Hepatocyte (in vitro differentiated cells): ENCODE results near the gene ADNP2. TPM values are rescaled to one million over a fixed set of nuclear protein-coding genes. Genes with fewer than 3 reads are reported as not detected.

Experiments
- DNase-seq: peaks from one replicate; pipeline ENCODE4 v3.0.0-alpha.2; 2016; ENCODE audit warnings: low spot score
- H2AFZ ChIP-seq: fragments of 200-600 bp; sonication (generic); 2 replicates; pipeline ENCODE4 v1.6.0; 2016; ENCODE audit warnings: antibody characterized with exemption, mild to moderate bottlenecking
- H3K27ac ChIP-seq: fragments of 200-600 bp; sonication (generic); 2 replicates; pipeline ENCODE4 v1.5.1; 2016; ENCODE audit warnings: mild to moderate bottlenecking
- H3K27me3 ChIP-seq: fragments of 200-600 bp; sonication (generic); 2 replicates; pipeline ENCODE4 v1.6.1; 2016
- H3K36me3 ChIP-seq: fragments of 200-600 bp; sonication (generic); replicated peaks from 2 replicates; pipeline ENCODE4 v1.5.1; 2016; ENCODE audit warnings: low read depth; ENCODE audit not compliant: insufficient read depth
- H3K4me1 ChIP-seq: fragments of 200-600 bp; sonication (generic); 2 replicates; pipeline ENCODE4 v1.5.1; 2016; ENCODE audit warnings: mild to moderate bottlenecking, moderate library complexity; ENCODE audit not compliant: insufficient read depth
- H3K4me2 ChIP-seq: fragments of 200-600 bp; sonication (generic); 2 replicates; pipeline ENCODE4 v1.6.0; 2016
- H3K4me3 ChIP-seq: fragments of 200-600 bp; sonication (generic); 2 replicates; pipeline ENCODE4 v1.5.1; 2016; ENCODE audit warnings: mild to moderate bottlenecking
- H3K79me2 ChIP-seq: fragments of 200-600 bp; sonication (generic); 2 replicates; pipeline ENCODE4 v1.6.0; 2017; ENCODE audit warnings: mild to moderate bottlenecking
- H3K9me2 ChIP-seq: fragments of 200-600 bp; sonication (generic); replicated peaks from 2 replicates; pipeline ENCODE4 v1.6.0; 2017; ENCODE audit warnings: mild to moderate bottlenecking; ENCODE audit not compliant: insufficient read depth
- H3K9me3 ChIP-seq: fragments of 200-600 bp; sonication (generic); 2 replicates; pipeline ENCODE4 v1.5.1; 2016; ENCODE audit warnings: low read depth, mild to moderate bottlenecking
- H4K20me1 ChIP-seq: fragments of 200-600 bp; sonication (generic); 2 replicates; pipeline ENCODE4 v1.6.0; 2016; ENCODE audit warnings: mild to moderate bottlenecking; ENCODE audit not compliant: insufficient read depth, poor library complexity, severe bottlenecking
- CTCF ChIP-seq: fragments of 200-600 bp; sonication (generic); IDR thresholded peaks from 2 replicates; pipeline ENCODE4 v1.5.1; 2016; ENCODE audit warnings: antibody characterized with exemption, mild to moderate bottlenecking; ENCODE audit not compliant: poor library complexity
- EZH2 ChIP-seq: fragments of 200-600 bp; sonication (generic); IDR thresholded peaks from 2 replicates; pipeline ENCODE4 v1.6.1; 2016; ENCODE audit warnings: antibody characterized with exemption, mild to moderate bottlenecking, borderline replicate concordance
- EZH2phosphoT487 ChIP-seq: fragments of 200-600 bp; sonication (generic); IDR thresholded peaks from one replicate; pipeline ENCODE4 v1.6.1; 2018; ENCODE audit warnings: antibody characterized with exemption, mild to moderate bottlenecking, low read depth, moderate library complexity; ENCODE audit not compliant: unreplicated experiment, severe bottlenecking
- WGBS: methylation state at CpG from one replicate; pipeline ENCODE4 v1.1.6; 2016; ENCODE audit warnings: low lambda C conversion rate; ENCODE audit errors: missing lambda C conversion rate; 5-methylcytosine and 5-hydroxymethylcytosine counted together
- polyA plus RNA-seq: library from polyadenylated mRNA; unstranded; fragments of >200 nt; fragmentation: Nextera tagmentation; extraction: Ambion mirVana; gene quantifications from 2 replicates; pipeline ENCODE4 v1.2.1, GENCODE V29; 2016
- total RNA-seq: library from RNA; depleted of rRNA; stranded (reverse); fragments of >200 nt; gene quantifications from 2 replicates; pipeline ENCODE4 v1.2.3, GENCODE V29; 2014

Gene ADNP2
- total and polyA plus RNA-seq, 2 experiments from 2014 or later, result 5.3 to 19.8 TPM

DNA sequence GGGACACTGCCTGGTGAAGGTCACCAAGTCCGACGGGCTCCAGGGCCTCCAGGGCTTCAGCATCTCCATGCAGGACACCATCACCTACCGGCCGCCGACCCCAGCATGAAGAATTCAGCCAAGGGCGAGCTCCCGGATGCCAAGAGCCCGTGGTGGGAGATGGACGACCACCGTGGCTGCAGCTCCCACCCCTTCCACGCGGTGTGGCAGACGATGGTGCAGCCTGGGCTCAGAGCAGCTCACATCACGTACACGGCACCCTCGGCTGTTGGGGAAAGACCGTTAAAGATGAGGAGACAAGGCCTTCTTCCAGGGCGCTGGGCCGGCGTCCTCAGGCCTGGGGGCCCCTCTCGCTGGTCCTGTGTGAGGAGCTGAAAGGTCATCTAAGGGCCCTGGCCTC is 31.2 kb upstream of the ADNP2 start:
- WGBS, result 98% methylated on average over 21 of the region's 21 CpGs
- Histone ChIP-seq H3K4me2 (no peak overlapping the region), H4K20me1 (no peaks in the 10 kb centered on the region), H3K9me3 (no peaks in the 10 kb centered on the region), H3K4me3 (no peak overlapping the region), H3K4me1 (no peaks in the 10 kb centered on the region), H3K36me3 (no peaks in the 10 kb centered on the region), H3K27ac (no peak overlapping the region), H2AFZ (no peak overlapping the region), H3K79me2 (no peaks in the 10 kb centered on the region), H3K9me2 (no peaks in the 10 kb centered on the region), H3K27me3 (no peaks in the 10 kb centered on the region)
- DNase-seq, result no peak
- TF ChIP-seq EZH2phosphoT487 (no peak), EZH2 (no peak), CTCF (no peak)

GRCh38 chr18:80086281-80086680 is 22.8 kb upstream of the ADNP2 start:
- H3K36me3 ChIP-seq, result no peaks in the 10 kb centered on the region
- DNase-seq, result no peak
- no peaks in the 10 kb centered on the region for H3K27me3 ChIP-seq
- TF ChIP-seq CTCF (no peak), EZH2 (no peak), EZH2phosphoT487 (no peak)
- H3K9me3 ChIP-seq, result peaks cover 20% of the 10 kb centered on the region
- H3K9me2 ChIP-seq, result no peaks in the 10 kb centered on the region
- H4K20me1 ChIP-seq, result no peaks in the 10 kb centered on the region
- WGBS, result 72% methylated on average over 4 of the region's 4 CpGs
- no peaks in the 10 kb centered on the region for H3K4me1 ChIP-seq
- H3K27ac ChIP-seq, result no peak overlapping the region
- no peak overlapping the region for H3K4me3 ChIP-seq
- H3K79me2 ChIP-seq, result no peaks in the 10 kb centered on the region
- no peak overlapping the region for H3K4me2 ChIP-seq
- H2AFZ ChIP-seq, result no peak overlapping the region

GRCh38 chr18:80088036-80088435 is 21.0 kb upstream of the ADNP2 start:
- WGBS, result 75% methylated on average over 2 of the region's 2 CpGs
- Histone ChIP-seq H3K36me3 (no peaks in the 10 kb centered on the region), H3K4me3 (no peak overlapping the region), H3K27me3 (no peaks in the 10 kb centered on the region), H3K4me2 (no peak overlapping the region), H3K79me2 (no peaks in the 10 kb centered on the region), H4K20me1 (no peaks in the 10 kb centered on the region), H3K4me1 (no peaks in the 10 kb centered on the region), H3K27ac (no peak overlapping the region), H3K9me3 (peaks cover 22% of the 10 kb centered on the region), H3K9me2 (no peaks in the 10 kb centered on the region), H2AFZ (no peak overlapping the region)
- TF ChIP-seq EZH2phosphoT487 (no peak), EZH2 (no peak), CTCF (no peak)
- no peak for DNase-seq

GRCh38 chr18:80088823-80089222 is 20.2 kb upstream of the ADNP2 start:
- H4K20me1 ChIP-seq, result no peaks in the 10 kb centered on the region
- H3K9me2 ChIP-seq, result no peaks in the 10 kb centered on the region
- H3K27ac ChIP-seq, result no peak overlapping the region
- no peak for DNase-seq
- H3K4me3 ChIP-seq, result no peak overlapping the region
- H3K27me3 ChIP-seq, result no peaks in the 10 kb centered on the region
- no peak overlapping the region for H2AFZ ChIP-seq
- H3K36me3 ChIP-seq, result no peaks in the 10 kb centered on the region
- no peaks in the 10 kb centered on the region for H3K4me1 ChIP-seq
- no peak for TF ChIP-seq EZH2phosphoT487
- no peak for TF ChIP-seq EZH2
- TF ChIP-seq CTCF, result no peak
- H3K79me2 ChIP-seq, result no peaks in the 10 kb centered on the region
- H3K4me2 ChIP-seq, result no peak overlapping the region
- peaks cover 22% of the 10 kb centered on the region for H3K9me3 ChIP-seq
